HG03064 (cell line): Measurements from ENCODE around the gene TRAPPC14.
"Not testable (repeated sequence)": the region's sequence is repeated elsewhere in the genome, so short reads cannot be mapped to it uniquely, and the experiment has no call there.

Source experiments
- ATAC-seq: cut with Tn5 transposase; IDR thresholded peaks from one replicate; pipeline ENCODE4 v1.9.1; 2021; ENCODE audit warnings: low read depth; ENCODE audit not compliant: unreplicated experiment

The TRAPPC14 gene

DNA sequence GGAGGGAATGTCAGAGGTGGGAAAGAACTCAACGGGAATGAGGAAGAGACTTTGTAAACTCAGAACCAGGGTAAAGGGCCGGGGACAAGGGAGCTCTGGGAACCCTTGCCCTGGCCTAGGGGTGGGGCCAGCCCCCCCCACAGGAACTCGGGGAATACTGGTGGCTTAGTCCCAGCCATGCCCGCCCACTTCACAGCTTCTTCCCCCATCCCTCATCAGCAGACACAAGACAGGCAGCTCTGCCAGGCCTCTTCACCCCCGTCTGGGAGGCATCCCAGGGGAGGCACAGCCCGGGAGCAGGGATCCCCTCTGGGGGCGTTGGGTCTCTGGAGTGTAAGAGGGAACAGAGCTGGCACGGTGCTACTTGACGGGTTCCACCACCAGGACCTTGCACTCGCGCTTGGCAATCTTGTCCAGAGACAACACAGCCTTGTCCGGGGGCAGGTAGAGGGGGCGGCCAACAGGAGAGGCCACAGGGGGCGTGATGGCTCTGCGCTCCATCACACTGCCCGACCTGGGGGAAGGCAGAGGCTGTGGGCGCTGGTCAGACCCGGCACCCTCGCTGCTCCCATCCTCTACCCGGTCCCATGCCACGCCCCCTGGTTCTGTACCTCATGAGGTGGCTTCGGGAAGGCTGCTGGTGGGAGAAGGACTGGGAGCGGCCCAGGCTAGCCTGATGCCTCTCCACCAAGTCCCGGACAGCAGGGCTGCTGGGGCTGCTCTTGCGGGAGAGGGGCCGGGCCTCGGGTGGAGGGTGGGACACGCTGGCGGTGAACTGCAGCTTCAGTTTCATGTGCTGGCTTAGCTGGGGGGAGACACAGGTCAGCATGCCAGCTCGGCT is 3.7 kb downstream of the TRAPPC14 start:
- ATAC-seq, result no peak

DNA sequence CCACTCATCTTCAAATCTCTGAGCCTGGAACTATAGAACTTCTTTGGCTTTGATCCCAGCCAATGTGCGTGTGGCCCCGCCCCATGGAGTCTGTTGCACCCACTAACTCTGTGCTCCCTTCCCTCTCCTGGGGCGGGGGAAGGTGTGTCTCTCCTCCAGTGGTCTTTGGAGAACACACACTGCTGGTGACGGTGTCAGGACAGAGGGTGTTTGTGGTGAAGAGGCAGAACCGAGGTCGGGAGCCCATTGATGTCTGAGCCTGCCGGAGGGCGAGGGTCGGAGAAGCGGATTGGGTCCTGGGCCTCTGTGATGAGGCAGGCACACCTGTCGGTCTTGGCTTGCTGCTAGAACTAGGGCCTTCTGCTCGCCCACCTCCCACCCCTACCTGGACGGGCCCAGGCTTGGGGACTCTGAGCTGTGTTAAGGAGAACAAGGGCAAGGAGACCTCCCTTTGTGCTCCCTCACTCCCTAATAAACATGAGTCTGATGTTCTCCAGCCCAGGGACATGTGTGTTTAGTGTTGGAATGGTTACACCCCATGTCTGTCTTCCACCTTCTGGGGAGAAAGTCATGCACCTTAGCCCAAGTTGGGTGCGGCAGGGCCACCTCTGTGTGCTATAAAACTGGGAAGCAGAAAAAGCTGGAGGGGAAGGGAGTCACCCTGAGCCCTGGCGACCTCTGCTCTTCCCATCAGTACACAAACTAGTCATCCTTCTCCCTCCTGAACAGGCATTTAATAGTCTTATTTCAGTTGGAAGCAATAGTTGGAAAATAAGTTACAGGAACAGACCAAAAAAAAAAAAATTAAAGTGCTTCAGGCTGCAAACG is 4.6 kb downstream of the TRAPPC14 start:
- no peak for ATAC-seq

GRCh38 chr7:100152937-100153666 is 5.4 kb downstream of the TRAPPC14 start:
- no peak for ATAC-seq

GRCh38 chr7:100152404-100152803 is 6.1 kb downstream of the TRAPPC14 start:
- ATAC-seq, result no peak

- peak; percentile 96 for ATAC-seq
Measured at GRCh38 chr7:100148559-100149328, 9.8 kb downstream of the TRAPPC14 start, which contains the start of gene LAMTOR4. TSS of gene LAMTOR4 (plus strand) at chr7:100148918. CDS start at chr7:100148973, 55 bp downstream.

- no peak for ATAC-seq
Measured at GRCh38 chr7:100148225-100148558, 10.3 kb downstream of the TRAPPC14 start.

DNA sequence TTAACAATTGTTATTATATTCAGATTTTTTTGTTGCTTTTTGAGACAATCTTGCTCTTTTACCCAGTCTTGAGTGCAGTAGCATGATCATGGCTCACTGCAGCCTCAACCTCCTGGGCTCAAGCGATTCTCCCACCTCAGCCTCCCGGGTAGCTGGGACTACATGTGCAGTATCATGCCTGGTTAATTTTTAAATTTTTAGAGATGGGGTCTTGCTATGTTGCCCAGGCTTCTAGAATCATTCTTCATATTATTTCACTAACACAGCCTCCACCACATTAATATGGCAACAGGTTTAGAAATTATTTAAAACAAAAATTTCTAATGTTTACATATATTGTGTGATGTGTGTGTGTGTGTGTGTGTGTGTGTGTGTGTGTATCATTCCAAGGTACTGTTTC is 11.2 kb downstream of the TRAPPC14 start:
- ATAC-seq, result no peak

DNA sequence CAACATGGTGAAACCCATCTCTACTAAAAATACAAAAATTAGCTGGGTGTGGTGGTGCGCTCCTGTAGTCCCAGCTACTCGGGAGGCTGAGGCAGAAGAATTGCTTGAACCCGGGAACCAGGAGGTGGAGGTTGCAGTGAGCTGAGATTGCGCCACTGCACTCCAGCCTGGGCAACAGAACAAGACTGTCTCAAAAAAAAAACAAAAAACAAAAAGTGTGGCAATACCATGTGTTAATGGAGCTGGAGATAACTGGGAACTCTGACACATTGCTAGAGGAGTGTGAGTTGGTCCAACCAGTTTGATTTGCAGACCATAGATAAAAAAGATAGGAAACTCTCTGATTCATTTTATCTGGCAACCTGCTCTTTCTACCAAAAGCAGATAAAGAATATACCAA is 12.2 kb downstream of the TRAPPC14 start:
- ATAC-seq, result not testable (repeated sequence)

- ATAC-seq, result no peak
Measured at GRCh38 chr7:100142461-100142860, 16.1 kb downstream of the TRAPPC14 start.

DNA sequence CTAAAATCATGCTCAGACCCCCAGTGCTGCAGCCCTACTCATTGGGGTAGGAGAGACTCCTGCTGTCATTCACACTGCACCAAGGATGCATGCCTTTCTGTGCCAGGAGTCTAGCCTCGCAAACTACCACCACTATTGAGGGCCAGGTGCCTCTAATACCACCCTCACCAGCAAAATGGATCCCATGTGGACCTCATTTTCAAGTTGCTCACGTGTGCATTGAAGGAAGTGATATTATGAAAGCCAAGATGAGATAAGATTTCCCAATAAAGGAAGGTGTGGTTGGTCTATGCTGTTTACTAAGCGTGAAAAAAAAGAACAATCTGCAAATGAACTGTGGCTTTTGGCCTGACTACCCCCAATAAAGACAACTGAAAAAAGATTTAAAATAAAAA is 17.0 kb downstream of the TRAPPC14 start:
- no peak for ATAC-seq

GRCh38 chr7:100137851-100138760 is 20.4 kb downstream of the TRAPPC14 start:
- no peak for ATAC-seq

- no peak for ATAC-seq
Measured at GRCh38 chr7:100132697-100133151, 25.8 kb downstream of the TRAPPC14 start.

- ATAC-seq, result no peak
Measured at GRCh38 chr7:100132126-100132525, 26.4 kb downstream of the TRAPPC14 start.

- ATAC-seq, result no peak
Measured at GRCh38 chr7:100130608-100131453, 27.7 kb downstream of the TRAPPC14 start.

GRCh38 chr7:100130220-100130607 is 28.3 kb downstream of the TRAPPC14 start:
- not testable (repeated sequence) for ATAC-seq

- no peak for ATAC-seq
Measured at GRCh38 chr7:100128637-100128963, 29.9 kb downstream of the TRAPPC14 start.

- ATAC-seq, result no peak
Measured at GRCh38 chr7:100127866-100128636, 30.5 kb downstream of the TRAPPC14 start.
